Kidney glomerular epithelial cell (primary cell): ENCODE measurements around the gene RNF44.
"Not testable (repeated sequence)": the region's sequence is repeated elsewhere in the genome, so short reads cannot be mapped to it uniquely, and the experiment has no call there.

Experiments
- DNase-seq: peaks from one replicate; lab custom pipeline; 2025; lab: John Stamatoyannopoulos, UW

The RNF44 gene

GRCh38 chr5:176552332-176552869 lies 15.2 kb upstream of the RNF44 start:
- no peak for DNase-seq

GRCh38 chr5:176550937-176551336 lies 13.7 kb upstream of the RNF44 start:
- not testable (repeated sequence) for DNase-seq

- no peak for DNase-seq
Measured at GRCh38 chr5:176550275-176550831, 13.2 kb upstream of the RNF44 start.

- no peak for DNase-seq
Measured at GRCh38 chr5:176549871-176550270, 12.7 kb upstream of the RNF44 start.

DNA sequence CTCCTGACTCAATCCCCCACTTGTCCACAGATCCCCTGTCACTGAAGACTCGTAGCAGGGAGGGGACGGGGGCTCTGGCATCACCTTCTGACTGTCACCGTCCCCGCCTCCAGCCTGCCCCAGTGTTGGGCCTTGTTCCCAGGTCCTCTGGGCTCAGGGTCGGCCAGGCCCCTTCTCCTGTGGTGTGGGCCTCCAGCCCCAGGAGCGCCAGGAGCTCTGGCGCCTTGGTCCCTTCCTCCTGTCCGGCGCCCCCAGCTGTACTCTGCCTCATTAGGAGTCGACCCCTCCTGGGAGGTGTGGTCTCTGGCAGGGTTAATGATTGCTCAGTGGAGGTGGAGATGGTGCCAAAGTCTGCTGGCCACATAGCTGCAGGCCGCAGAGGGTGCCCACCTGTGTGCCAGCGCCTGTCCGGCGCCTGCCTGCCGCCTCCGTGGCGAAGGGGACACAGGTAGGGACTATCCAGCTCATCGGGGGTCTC lies 11.8 kb upstream of the RNF44 start, which contains the start of gene CDHR2:
Gene CDHR2, plus strand, starts transcription at position 376 of the 478 bp plus-strand sequence. CDS start 16,011 bp downstream, outside the sequence.
- DNase-seq = no peak

- DNase-seq = no peak
Measured at GRCh38 chr5:176547802-176548201, 10.6 kb upstream of the RNF44 start.

DNA sequence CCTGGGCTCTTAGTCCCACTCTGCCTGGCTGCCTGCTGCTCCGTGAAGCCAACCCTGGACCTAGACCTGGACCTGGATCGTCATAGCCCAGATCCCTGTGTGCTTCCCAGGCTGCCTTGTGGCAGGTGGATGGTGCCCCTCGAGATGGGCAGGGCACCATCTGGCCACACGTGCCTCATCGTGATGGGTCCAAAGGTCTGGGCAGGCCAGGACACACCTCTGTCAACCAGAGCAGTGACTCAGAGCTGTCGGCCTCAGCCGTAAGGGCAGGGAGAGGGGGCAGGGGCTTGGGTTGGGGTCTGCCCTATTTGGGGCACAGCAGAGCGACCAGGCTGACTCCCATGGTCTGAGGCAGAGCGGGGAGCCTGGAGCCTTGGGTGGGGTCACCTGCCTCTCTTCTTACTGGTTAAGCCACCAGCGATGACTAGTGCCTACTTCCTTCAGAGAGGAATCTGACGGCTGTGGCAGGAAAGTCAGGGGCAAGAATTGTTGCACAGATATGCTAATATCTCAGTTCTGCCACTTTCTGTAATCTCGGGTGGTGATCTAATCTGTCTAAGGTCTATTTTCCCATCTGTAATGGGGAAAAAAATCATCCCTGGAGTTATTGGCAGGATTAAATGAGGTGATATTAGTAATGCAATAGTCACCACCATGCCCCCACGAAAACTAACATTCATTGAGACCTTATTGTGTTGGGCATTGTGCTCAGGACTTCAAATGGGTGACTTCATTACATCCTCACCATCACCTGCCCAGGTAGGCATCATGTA lies 8.7 kb upstream of the RNF44 start:
- DNase-seq = no peak

- no peak for DNase-seq
Measured at GRCh38 chr5:176545388-176545736, 8.2 kb upstream of the RNF44 start.

- DNase-seq = peak; percentile 33
Measured at GRCh38 chr5:176543428-176544182, 6.4 kb upstream of the RNF44 start.

- no peak for DNase-seq
Measured at GRCh38 chr5:176542596-176543427, 5.6 kb upstream of the RNF44 start.

DNA sequence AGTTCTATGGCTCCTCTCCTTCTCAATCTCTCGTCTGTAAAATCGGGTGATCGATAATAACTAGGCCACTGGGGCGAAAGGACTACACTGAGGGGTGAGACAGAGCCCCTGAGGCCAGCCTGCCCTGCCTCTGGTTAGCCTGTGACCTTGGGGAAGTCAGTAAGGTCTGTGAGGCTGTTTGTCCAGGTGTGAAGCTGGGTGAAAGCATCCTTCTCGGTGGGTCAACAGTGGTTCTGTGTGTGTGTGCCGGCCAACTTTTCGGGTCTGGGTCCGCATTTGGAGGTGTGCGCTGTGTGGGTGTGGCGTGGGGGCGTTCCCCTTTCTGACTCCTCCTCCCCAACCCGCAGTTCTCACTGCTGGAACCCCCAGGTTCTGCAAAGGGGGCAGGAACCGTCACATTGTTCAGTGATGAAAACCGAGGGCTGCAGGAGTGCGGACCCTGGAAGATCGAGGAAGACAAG lies 5.0 kb upstream of the RNF44 start:
- DNase-seq = no peak

DNA sequence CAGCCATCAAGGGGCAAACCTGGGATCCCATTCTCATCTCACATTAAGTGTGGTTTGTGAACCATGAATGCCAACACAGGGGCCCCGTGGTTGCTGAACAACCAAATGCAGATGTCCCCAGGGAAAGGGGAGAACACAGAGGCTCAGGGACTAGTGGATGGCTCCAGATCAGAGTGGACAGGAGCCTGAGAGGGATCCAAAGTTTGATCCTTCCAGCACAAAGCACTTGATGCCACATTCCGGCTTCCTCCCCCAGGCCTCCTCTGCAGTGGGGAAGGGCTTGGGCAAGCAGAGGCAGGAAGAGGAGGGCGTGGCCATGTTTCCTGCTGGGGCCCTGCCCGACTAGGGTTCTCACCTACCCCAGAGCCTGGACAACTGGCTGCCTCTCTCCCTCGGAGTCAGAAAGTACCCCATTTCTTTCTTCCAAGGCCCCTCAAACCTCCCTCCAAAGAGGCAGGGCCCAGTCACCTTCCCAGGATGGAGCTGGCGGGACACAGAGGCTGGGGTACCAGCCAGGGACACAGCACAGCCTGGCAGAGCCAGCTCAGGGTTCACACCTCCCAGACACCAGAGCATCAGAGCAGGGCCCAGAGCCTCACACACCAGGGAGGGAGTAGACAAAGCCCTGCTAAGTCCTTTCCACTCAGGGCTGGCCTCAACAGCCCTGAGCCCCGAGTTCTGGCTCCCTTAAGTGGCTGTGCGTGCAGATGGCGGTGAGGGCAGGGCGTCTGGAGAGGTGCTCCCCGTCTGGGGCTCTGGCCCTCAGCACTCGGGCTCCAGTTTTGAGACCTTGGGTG lies 4.3 kb upstream of the RNF44 start:
- peak; percentile 36 for DNase-seq

- no peak for DNase-seq
Measured at GRCh38 chr5:176540956-176541337, 3.7 kb upstream of the RNF44 start.

- no peak for DNase-seq
Measured at GRCh38 chr5:176540476-176540899, 3.3 kb upstream of the RNF44 start.

GRCh38 chr5:176538989-176539384 lies 1.8 kb upstream of the RNF44 start:
- no peak for DNase-seq

GRCh38 chr5:176538230-176538988 lies 1.2 kb upstream of the RNF44 start:
- DNase-seq = no peak

DNA sequence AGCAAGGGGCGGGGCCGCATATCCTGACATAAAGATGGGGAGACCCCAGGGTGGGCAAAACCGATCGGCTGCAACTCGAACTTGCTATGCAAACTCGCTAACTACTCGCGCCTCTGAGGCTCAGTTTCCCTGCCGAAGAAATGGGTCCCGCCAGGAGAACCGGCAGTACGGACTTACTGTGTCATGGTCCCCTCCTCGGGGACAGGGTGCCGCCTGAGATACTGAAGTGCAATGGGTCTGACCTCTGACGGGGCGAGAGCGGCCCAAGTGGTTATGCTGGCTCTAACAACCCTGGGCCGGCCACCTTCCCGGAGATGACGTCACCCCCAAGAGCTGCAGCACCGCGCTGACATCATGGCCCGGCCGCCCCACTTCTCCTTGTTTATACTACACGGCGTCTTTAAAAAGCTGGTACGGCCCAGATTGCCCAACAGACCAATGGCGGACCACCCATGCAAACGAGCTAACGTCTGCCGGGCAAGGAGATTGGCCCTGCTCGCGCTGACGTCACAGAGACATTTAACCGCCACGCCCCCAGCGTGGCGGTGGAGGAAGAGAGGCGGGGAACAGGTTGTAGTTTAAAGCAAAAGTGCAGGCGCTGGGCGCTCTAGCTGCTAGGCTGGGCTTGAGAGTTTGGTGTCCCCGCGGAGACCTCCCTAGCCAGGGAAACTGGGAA lies 490 bp upstream of the RNF44 start:
- DNase-seq = peak; percentile 99

- peak; percentile 23 for DNase-seq
Measured at GRCh38 chr5:176536132-176536901, 885 bp downstream of the RNF44 start.
